Fibroblast of mammary gland (primary cell): ENCODE results near the gene ZC3H4.

Experiments used
- DNase-seq: peaks from one replicate; pipeline ENCODE4 v3.0.0-alpha.2; 2010; ENCODE audit warnings: low read depth
- H3K4me3 ChIP-seq: 2 replicates; pipeline ENCODE4 v1.5.1; 2011; ENCODE audit warnings: low read depth, mild to moderate bottlenecking, low read length, moderate library complexity; ENCODE audit not compliant: control insufficient read depth
- TF ChIP-seq, protein P1 (sequence below): conservative IDR thresholded peaks from 2 replicates; pipeline ENCODE4 v1.5.1; 2011; ENCODE audit warnings: low read depth, low read length, inconsistent platforms; ENCODE audit not compliant: control insufficient read depth, insufficient read depth

ZC3H4 gene

DNA sequence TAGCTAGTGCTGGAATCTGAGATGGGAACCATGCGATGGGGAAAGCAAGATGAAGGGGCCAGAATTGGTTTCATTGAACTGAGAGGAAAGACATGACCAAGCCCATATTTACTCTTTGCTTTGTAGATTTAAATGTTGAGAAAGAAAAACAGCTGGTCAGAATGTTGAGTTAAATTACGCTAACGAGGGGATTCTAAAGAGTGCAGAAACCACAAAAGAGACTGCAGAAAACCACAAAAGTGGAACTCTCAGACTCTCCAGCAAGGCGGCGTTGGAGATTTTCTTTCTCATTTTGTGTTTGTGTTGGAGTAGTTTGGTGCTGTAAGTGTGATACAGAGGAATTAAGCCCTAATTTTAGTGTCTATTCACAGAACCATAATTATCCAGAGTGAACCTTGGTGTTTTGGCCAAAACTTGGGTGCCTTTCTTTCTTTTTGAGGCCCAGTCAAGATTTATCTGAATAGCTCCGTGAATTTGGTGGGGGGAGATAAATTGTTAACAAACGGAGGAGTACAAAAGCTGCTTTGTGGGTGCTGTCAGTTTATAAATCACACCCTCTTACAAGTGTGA, 43.4 kb upstream of the ZC3H4 start:
- TF ChIP-seq, protein P1, sequence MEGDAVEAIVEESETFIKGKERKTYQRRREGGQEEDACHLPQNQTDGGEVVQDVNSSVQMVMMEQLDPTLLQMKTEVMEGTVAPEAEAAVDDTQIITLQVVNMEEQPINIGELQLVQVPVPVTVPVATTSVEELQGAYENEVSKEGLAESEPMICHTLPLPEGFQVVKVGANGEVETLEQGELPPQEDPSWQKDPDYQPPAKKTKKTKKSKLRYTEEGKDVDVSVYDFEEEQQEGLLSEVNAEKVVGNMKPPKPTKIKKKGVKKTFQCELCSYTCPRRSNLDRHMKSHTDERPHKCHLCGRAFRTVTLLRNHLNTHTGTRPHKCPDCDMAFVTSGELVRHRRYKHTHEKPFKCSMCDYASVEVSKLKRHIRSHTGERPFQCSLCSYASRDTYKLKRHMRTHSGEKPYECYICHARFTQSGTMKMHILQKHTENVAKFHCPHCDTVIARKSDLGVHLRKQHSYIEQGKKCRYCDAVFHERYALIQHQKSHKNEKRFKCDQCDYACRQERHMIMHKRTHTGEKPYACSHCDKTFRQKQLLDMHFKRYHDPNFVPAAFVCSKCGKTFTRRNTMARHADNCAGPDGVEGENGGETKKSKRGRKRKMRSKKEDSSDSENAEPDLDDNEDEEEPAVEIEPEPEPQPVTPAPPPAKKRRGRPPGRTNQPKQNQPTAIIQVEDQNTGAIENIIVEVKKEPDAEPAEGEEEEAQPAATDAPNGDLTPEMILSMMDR: no peak
- no peak overlapping the region for H3K4me3 ChIP-seq
- DNase-seq: no peak

DNA sequence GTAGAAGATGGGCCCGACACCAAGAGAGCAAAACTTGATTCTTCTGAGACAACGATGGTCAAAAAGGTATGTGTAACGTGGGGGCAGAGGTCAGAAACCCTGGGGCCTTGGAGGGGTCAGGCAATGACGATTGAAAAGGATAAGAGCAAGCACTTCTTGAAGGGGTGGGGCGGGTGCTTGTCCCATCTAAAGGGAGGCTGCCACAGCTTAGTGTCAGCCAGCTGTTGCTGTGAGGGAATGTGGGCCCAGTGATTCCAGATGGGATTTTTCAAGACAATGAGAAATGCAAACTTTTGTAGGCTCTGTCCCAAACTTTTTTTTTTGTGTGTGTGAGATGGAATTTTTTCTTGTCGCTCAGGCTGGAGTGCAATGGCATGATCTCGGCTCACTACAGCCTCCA, 41.6 kb upstream of the ZC3H4 start:
- no peak for DNase-seq
- TF ChIP-seq, protein P1: no peak
- H3K4me3 ChIP-seq: no peak overlapping the region

DNA sequence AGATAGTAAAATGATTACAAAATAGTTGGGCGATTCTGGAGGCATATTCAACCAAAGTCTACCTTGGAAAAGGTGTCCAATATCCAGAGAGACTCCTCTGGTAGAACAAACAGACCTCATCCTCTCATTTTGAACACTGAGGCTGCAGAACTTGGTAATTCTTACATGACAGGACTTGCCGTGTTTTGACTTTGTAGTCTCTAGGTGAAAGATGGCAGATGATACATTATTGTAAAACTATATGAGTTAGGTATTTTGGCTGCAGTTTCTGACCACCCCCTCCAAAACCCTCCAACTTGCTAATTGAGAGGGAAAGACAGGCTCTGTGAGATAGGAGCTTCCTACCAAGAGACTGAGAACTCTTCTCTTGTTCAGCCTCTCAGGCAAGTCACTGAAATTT, 39.7 kb upstream of the ZC3H4 start:
- H3K4me3 ChIP-seq: no peak overlapping the region
- DNase-seq: no peak

DNA sequence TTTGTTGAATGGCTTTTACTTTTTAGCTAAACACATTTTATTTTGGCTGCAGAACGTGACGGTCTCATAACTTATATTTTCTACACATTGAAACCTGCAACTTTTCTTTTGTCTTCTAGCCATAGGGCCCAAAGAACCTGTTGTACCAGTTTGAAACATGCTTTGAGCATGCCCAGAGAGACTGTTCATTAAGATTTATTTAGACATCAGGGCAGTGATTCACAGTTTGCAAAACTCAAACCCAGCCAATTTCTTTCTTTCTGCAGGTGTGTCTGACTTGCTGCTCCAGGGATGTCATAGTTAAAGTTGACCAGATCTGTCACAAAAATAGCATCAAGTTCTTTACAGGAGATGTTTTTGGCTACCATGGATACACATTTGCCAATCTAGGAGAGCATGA, 39.1 kb upstream of the ZC3H4 start:
- TF ChIP-seq, protein P1: no peak
- no peak overlapping the region for H3K4me3 ChIP-seq
- DNase-seq: no peak

More for the DNA sequence above, 39.7 kb upstream of the ZC3H4 start:
- TF ChIP-seq, protein P1: no peak

DNA sequence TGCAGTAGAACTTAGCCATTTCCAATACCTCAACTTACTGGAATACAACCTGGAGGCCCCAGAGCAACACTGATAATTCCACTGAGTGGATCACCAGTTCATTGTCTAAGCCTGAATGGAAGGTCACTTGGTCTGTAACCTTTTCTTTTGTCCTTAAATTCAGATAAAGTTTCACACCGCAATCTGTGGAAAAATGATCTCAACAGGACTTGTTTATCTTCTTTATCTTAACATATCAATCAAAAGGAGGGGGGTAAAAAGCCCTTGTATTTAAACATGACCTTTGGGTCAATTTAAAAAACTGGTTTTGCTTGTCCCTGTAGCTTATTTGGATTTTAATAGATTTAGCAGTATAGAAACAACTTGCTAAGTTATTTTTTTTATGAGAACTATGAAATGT, 38.6 kb upstream of the ZC3H4 start:
- no peak for DNase-seq
- H3K4me3 ChIP-seq: no peak overlapping the region
- TF ChIP-seq, protein P1: no peak

DNA sequence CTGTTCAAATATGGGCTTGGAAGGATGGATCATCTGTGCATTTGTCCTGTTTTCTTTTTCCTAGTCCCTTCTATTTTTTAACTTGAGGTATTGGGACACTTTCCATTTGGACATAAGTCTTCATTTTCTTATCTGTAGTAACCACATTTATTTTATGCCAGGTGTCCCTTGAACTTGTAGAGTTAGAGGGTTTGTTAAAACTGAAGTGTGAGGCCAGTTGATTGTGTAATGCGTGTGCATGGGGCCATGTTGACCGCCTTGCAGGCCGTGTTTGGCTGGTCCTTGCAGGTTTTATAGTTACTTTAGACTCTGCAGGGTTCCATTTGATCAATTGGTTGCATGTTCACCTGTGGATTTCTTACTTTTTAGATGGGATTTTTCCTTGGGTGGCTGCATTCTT, 38.1 kb upstream of the ZC3H4 start:
- no peak for DNase-seq
- TF ChIP-seq, protein P1: no peak
- no peak overlapping the region for H3K4me3 ChIP-seq

DNA sequence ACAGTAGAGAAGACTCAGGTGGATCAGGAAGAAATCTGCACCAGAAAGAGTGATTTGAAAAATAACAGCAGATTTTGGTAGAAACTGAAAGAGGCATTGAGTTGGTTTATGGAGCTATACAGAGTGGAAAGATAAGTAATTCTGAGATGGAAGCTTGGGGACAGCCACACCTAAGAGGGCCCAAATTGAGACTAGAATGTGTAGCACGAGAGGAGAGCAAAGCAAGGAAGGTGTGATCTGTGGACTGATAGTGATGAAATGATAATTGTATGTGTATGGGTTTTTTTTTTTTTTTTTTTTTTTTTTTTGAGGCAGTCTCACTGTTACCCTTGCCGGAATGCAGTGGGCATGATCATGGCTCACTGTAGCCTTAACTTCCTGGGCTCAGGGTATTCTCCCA, 33.3 kb upstream of the ZC3H4 start:
- TF ChIP-seq, protein P1: no peak
- DNase-seq: no peak
- H3K4me3 ChIP-seq: no peak overlapping the region
